ENCODE data around the gene TRIM46.
"Not testable (repeated sequence)": the region's sequence is repeated elsewhere in the genome, so short reads cannot be mapped to it uniquely, and the experiment has no call there.

The TRIM46 gene

GRCh38 chr1:155189926-155190325 lies 16.3 kb downstream of the TRIM46 start:
- not testable (repeated sequence) for DNase-seq

GRCh38 chr1:155191904-155192303 lies 18.3 kb downstream of the TRIM46 start:
- no peak for DNase-seq

- DNase-seq: no peak
Observed at GRCh38 chr1:155192346-155193274, 19.0 kb downstream of the TRIM46 start.

GRCh38 chr1:155193275-155193990 lies 19.8 kb downstream of the TRIM46 start:
- peak; percentile 78 for DNase-seq

- DNase-seq: not testable (repeated sequence)
Observed at GRCh38 chr1:155193991-155194240, 20.3 kb downstream of the TRIM46 start.

- no peak for DNase-seq
Observed at GRCh38 chr1:155195201-155196102, 21.8 kb downstream of the TRIM46 start.

GRCh38 chr1:155196103-155196892 lies 22.6 kb downstream of the TRIM46 start:
- DNase-seq: no peak

GRCh38 chr1:155196893-155197638 lies 23.4 kb downstream of the TRIM46 start:
- no peak for DNase-seq

- no peak for DNase-seq
Observed at GRCh38 chr1:155197901-155198546, 24.4 kb downstream of the TRIM46 start.

GRCh38 chr1:155198547-155198906 lies 24.9 kb downstream of the TRIM46 start:
- DNase-seq: no peak

- no peak for DNase-seq
Observed at GRCh38 chr1:155199792-155200191, 26.1 kb downstream of the TRIM46 start.

GRCh38 chr1:155200920-155201319 lies 27.3 kb downstream of the TRIM46 start:
- no peak for DNase-seq

GRCh38 chr1:155202198-155202597 lies 28.5 kb downstream of the TRIM46 start:
- DNase-seq: no peak

- DNase-seq: no peak
Observed at GRCh38 chr1:155202731-155203515, 29.3 kb downstream of the TRIM46 start.

GRCh38 chr1:155205035-155205434 lies 31.4 kb downstream of the TRIM46 start:
- DNase-seq: no peak

- DNase-seq: no peak
Observed at GRCh38 chr1:155205969-155206593, 32.4 kb downstream of the TRIM46 start.

- peak; percentile 95 for DNase-seq
Observed at GRCh38 chr1:155206891-155207805, 33.5 kb downstream of the TRIM46 start.

GRCh38 chr1:155207806-155208540 lies 34.3 kb downstream of the TRIM46 start, which contains the start of gene THBS3:
Gene THBS3, minus strand, starts transcription at chr1:155207897. Its CDS starts 21 bp downstream, at chr1:155207876.
- DNase-seq: no peak

All from activated T-cell treated with anti-CD3 and anti-CD28 coated beads, Interleukin-2, amount 50 U/mL, for 1 hour (primary cell).